ENCODE results near the gene ITGA1.

DNA sequence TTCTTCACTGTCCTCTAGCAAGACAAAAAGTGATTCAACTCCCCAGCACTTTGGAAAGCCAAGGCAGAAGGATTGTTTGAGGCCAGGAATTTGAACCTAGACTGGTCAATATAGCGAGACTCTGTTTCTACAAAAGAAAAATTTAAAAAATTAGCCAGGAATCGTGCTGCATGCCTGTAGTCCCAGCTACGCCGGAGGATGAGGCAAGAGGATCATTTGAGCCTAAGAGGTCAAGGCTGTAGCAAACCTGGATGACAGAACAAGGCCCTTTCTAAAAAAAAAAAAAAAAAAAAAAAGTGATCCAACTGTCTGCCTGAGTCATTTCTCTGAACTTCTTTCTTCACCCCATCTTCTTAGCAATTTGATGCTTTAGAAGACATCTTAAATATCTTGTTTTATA lies 213.8 kb downstream of the ITGA1 start:
- TF ChIP-seq, protein P1, sequence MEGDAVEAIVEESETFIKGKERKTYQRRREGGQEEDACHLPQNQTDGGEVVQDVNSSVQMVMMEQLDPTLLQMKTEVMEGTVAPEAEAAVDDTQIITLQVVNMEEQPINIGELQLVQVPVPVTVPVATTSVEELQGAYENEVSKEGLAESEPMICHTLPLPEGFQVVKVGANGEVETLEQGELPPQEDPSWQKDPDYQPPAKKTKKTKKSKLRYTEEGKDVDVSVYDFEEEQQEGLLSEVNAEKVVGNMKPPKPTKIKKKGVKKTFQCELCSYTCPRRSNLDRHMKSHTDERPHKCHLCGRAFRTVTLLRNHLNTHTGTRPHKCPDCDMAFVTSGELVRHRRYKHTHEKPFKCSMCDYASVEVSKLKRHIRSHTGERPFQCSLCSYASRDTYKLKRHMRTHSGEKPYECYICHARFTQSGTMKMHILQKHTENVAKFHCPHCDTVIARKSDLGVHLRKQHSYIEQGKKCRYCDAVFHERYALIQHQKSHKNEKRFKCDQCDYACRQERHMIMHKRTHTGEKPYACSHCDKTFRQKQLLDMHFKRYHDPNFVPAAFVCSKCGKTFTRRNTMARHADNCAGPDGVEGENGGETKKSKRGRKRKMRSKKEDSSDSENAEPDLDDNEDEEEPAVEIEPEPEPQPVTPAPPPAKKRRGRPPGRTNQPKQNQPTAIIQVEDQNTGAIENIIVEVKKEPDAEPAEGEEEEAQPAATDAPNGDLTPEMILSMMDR (IDR thresholded peaks at IDR 0.05): no peak
- no peak for TF ChIP-seq POLR2A (IDR thresholded peaks at IDR 0.05)

All from lower leg skin (tissue), 3 donors.